B cell (primary cell): ENCODE data around the gene RPS29. TPM values are rescaled to one million over a fixed set of nuclear protein-coding genes. Genes with fewer than 3 reads are reported as not detected.

Experiments used
- ATAC-seq: fragments of 200-7000 bp; cut with Tn5 transposase; one replicate; pipeline ENCODE4 v1.10.0; 2021; ENCODE audit warnings: low read depth, mild to moderate bottlenecking, moderate number of reproducible peaks, moderate library complexity
- CTCF ChIA-PET: fragments of 350-600 bp; sonication (Branson Sonifier 250); formaldehyde crosslinking; loops from one replicate; lab custom pipeline; 2021; ENCODE audit warnings: antibody characterized with exemption, inconsistent platforms; lab: Charles Lee
- POLR2A ChIA-PET: fragments of 350-600 bp; sonication (Branson Sonifier 250); formaldehyde crosslinking; loops from one replicate; lab custom pipeline; 2021; ENCODE audit warnings: antibody characterized with exemption; lab: Charles Lee
- DNase-seq: peaks from one replicate; pipeline ENCODE4 v3.0.0; 2013
- H2AFZ ChIP-seq: 2 replicates; pipeline ENCODE4 v1.6.1; 2012; ENCODE audit warnings: mild to moderate bottlenecking, low read depth, low read length; ENCODE audit not compliant: insufficient read depth, poor library complexity, severe bottlenecking
- H3K27ac ChIP-seq, 2 donors: 1 replicate in 1 of 2; 2 replicates in 1 of 2; pipeline ENCODE4 v1.5.1; 2012 to 2013; ENCODE audit warnings: low read length in 2 of 2, mild to moderate bottlenecking in 2 of 2, moderate library complexity in 1 of 2
- H3K27me3 ChIP-seq, 4 experiments: fragments of 200-600 bp in 1 of 4; sonication (generic) in 1 of 4; replicated peaks in 1 of 4; 1 replicate in 2 of 4; 2 replicates in 2 of 4; pipeline versions ENCODE4 v1.6.1 to v1.7.0; 2013 to 2016; ENCODE audit warnings: low read length in 3 of 4, mild to moderate bottlenecking in 2 of 4, mixed read lengths in 1 of 4, moderate library complexity in 1 of 4; ENCODE audit not compliant: insufficient read depth in 4 of 4, control insufficient read depth in 3 of 4; ENCODE audit errors: control extremely low read depth in 1 of 4
- H3K36me3 ChIP-seq, 2 experiments: replicated peaks in 1 of 2; 1 replicate in 1 of 2; 2 replicates in 1 of 2; pipeline versions ENCODE4 v1.6.1 to v1.7.1; 2013; ENCODE audit warnings: low read length in 1 of 2; ENCODE audit not compliant: insufficient read depth in 2 of 2, control insufficient read depth in 1 of 2; ENCODE audit errors: control extremely low read depth in 1 of 2, extremely low read depth in 1 of 2
- H3K4me1 ChIP-seq, 2 donors: fragments of 200-600 bp in 1 of 2; sonication (generic) in 1 of 2; 1 replicate in 1 of 2; 2 replicates in 1 of 2; pipeline versions ENCODE4 v1.5.1 to v1.6.1; 2013 to 2017; ENCODE audit warnings: low read length in 2 of 2; ENCODE audit not compliant: control insufficient read depth in 2 of 2, insufficient read depth in 2 of 2
- H3K4me2 ChIP-seq: replicated peaks from 2 replicates; pipeline ENCODE3; 2012; ENCODE audit warnings: mild to moderate bottlenecking, low read depth, low read length; ENCODE audit not compliant: poor library complexity, severe bottlenecking
- H3K4me3 ChIP-seq, 5 experiments: fragments of 200-600 bp in 1 of 5; sonication (generic) in 1 of 5; 1 replicate in 3 of 5; 2 replicates in 2 of 5; pipeline versions ENCODE4 v1.5.1 to v1.7.0; 2011 to 2016; ENCODE audit warnings: low read length in 4 of 5, mild to moderate bottlenecking in 4 of 5, low read depth in 2 of 5, control low read depth in 1 of 5, moderate library complexity in 1 of 5; ENCODE audit not compliant: insufficient read depth in 1 of 5; ENCODE audit errors: control extremely low read depth in 1 of 5, extremely low read depth in 1 of 5
- H3K79me2 ChIP-seq: fragments of 200-600 bp; sonication (generic); one replicate; pipeline ENCODE4 v1.6.0; 2016; ENCODE audit warnings: low read length; ENCODE audit not compliant: control insufficient read depth, insufficient read depth
- H3K9ac ChIP-seq: fragments of 200-600 bp; sonication (generic); 2 replicates; pipeline ENCODE4 v1.6.1; 2017; ENCODE audit warnings: mild to moderate bottlenecking, low read length, moderate library complexity
- H3K9me3 ChIP-seq, 3 donors: one replicate each; pipeline versions ENCODE4 v1.6.1 to v1.7.1; 2013; ENCODE audit warnings: low read length in 2 of 3; ENCODE audit not compliant: control insufficient read depth in 2 of 3, insufficient read depth in 1 of 3; ENCODE audit errors: control extremely low read depth in 1 of 3
- H4K20me1 ChIP-seq: 2 replicates; pipeline ENCODE4 v1.6.0; 2012; ENCODE audit warnings: mild to moderate bottlenecking, low read length; ENCODE audit not compliant: insufficient read depth, control insufficient read depth, poor library complexity, severe bottlenecking
- H3K27ac Mint-ChIP-seq: one replicate; pipeline ENCODE4 v1.8.0; 2021; ENCODE audit warnings: mixed read lengths
- H3K27me3 Mint-ChIP-seq: one replicate; pipeline ENCODE4 v1.8.0; 2021; ENCODE audit warnings: mixed read lengths
- H3K4me1 Mint-ChIP-seq: one replicate; pipeline ENCODE4 v1.8.0; 2021; ENCODE audit warnings: mixed read lengths
- H3K4me3 Mint-ChIP-seq: one replicate; pipeline ENCODE4 v1.8.0; 2021; ENCODE audit warnings: mixed read lengths
- H3K9me3 Mint-ChIP-seq: one replicate; pipeline ENCODE4 v1.8.0; 2022; ENCODE audit warnings: mixed read lengths; ENCODE audit not compliant: insufficient read depth
- EZH2 ChIP-seq: IDR thresholded peaks from 2 replicates; pipeline ENCODE4 v1.6.1; 2012; ENCODE audit warnings: borderline replicate concordance, low read depth, mild to moderate bottlenecking, moderate library complexity, low read length; ENCODE audit not compliant: insufficient read depth, poor library complexity, severe bottlenecking
- WGBS: methylation state at CpG from one replicate; pipeline ENCODE4 v1.1.5; 2013; ENCODE audit warnings: missing lambda C conversion rate; ENCODE audit not compliant: insufficient coverage; 5-methylcytosine and 5-hydroxymethylcytosine counted together
- intact Hi-C: fragments of 100-400 bp; cut with micrococcal nuclease; formaldehyde crosslinking; loops from one replicate; pipeline ENCODE4 v1.10.0; 2022
- polyA plus RNA-seq: library from polyadenylated mRNA; depleted of rRNA; stranded (reverse); fragments of >200 nt; gene quantifications from 2 replicates; pipeline ENCODE4 v1.2.3, GENCODE V29; 2012
- total RNA-seq, 2 donors: library from RNA; stranded (reverse); fragments of 120-200 nt in 1 of 2; gene quantifications; 1 replicate in 1 of 2; 2 replicates in 1 of 2; pipeline versions ENCODE4 v1.2.3 to v1.2.4, GENCODE V29; 2013 to 2022
- TF ChIP-seq, protein P1 (sequence below): fragments of 200-600 bp; IDR thresholded peaks from one replicate; pipeline ENCODE4 v1.8.0; 2022; ENCODE audit warnings: antibody characterized with exemption, mild to moderate bottlenecking

The RPS29 gene
- total and polyA plus RNA-seq, 2 donors (not counting 1 experiment from before 2014, with no cell fraction given) = 2,873 to 29,966 TPM

DNA sequence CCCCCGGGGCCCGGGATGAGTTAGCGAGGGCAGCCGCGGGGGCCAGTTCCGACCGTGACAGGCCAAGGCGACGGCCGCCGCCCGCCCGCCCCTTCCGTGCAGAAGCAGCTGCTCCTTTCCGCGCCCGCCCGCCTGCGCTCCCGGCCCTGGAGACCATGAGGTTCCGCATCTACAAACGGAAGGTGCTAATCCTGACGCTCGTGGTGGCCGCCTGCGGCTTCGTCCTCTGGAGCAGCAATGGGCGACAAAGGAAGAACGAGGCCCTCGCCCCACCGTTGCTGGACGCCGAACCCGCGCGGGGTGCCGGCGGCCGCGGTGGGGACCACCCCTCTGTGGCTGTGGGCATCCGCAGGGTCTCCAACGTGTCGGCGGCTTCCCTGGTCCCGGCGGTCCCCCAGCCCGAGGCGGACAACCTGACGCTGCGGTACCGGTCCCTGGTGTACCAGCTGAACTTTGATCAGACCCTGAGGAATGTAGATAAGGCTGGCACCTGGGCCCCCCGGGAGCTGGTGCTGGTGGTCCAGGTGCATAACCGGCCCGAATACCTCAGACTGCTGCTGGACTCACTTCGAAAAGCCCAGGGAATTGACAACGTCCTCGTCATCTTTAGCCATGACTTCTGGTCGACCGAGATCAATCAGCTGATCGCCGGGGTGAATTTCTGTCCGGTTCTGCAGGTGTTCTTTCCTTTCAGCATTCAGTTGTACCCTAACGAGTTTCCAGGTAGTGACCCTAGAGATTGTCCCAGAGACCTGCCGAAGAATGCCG, 35.1 kb upstream of the RPS29 start:
- H3K27me3 ChIP-seq = no peaks in the 10 kb centered on the region
- peak overlapping the region; percentile 88 for H3K4me2 ChIP-seq
- peak overlapping the region; percentile 94 for H3K9ac ChIP-seq
- Mint-ChIP-seq H3K4me3 (peak overlapping the region; percentile 99), H3K27ac (peak overlapping the region; percentile 99), H3K4me1 (peaks cover 59% of the 10 kb centered on the region), H3K9me3 (no peaks in the 10 kb centered on the region), H3K27me3 (no peaks in the 10 kb centered on the region)
- peak overlapping the region; percentile 52 to 99 (median 97) for H3K4me3 ChIP-seq
- H3K9me3 ChIP-seq = no peaks in the 10 kb centered on the region
- H3K4me1 ChIP-seq = peaks cover 31 to 44% of the 10 kb centered on the region in 2 donors
- DNase-seq = no peak
- intact Hi-C loops = no loop called here
- POLR2A ChIA-PET = interaction anchor here (0.6 to 3.4 kb wide), 14 partner anchors 8 to 870 kb away, joined by 3 to 88 read pairs (median 4); partner anchors contain the start of genes DNAAF2, KLHDC2, LRR1 and NEMF
- peak; percentile 38 for ATAC-seq
- peaks cover 42% of the 10 kb centered on the region for H4K20me1 ChIP-seq
- H2AFZ ChIP-seq = peak overlapping the region; percentile 76
- TF ChIP-seq EZH2 = no peak
- TF ChIP-seq, protein P1, sequence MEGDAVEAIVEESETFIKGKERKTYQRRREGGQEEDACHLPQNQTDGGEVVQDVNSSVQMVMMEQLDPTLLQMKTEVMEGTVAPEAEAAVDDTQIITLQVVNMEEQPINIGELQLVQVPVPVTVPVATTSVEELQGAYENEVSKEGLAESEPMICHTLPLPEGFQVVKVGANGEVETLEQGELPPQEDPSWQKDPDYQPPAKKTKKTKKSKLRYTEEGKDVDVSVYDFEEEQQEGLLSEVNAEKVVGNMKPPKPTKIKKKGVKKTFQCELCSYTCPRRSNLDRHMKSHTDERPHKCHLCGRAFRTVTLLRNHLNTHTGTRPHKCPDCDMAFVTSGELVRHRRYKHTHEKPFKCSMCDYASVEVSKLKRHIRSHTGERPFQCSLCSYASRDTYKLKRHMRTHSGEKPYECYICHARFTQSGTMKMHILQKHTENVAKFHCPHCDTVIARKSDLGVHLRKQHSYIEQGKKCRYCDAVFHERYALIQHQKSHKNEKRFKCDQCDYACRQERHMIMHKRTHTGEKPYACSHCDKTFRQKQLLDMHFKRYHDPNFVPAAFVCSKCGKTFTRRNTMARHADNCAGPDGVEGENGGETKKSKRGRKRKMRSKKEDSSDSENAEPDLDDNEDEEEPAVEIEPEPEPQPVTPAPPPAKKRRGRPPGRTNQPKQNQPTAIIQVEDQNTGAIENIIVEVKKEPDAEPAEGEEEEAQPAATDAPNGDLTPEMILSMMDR = no peak
- H3K36me3 ChIP-seq = peaks cover 6 to 23% of the 10 kb centered on the region in 2 experiments
- peak overlapping the region; percentile 96 to 98 for H3K27ac ChIP-seq
- 2% methylated on average over 63 of the region's 65 CpGs for WGBS
- CTCF ChIA-PET = interaction anchor here (0.5 to 6.8 kb wide), 12 partner anchors 8 to 231 kb away, joined by 3 to 93 read pairs (median 9); partner anchors contain the start of genes DNAAF2, KLHDC2, LRR1 and NEMF
- peaks cover 76% of the 10 kb centered on the region for H3K79me2 ChIP-seq
